Panc1 (cell line): Measurements from ENCODE around the gene JSRP1. TPM values are rescaled to one million over a fixed set of nuclear protein-coding genes. Genes with fewer than 3 reads are reported as not detected.
A peak's percentile ranks its signal among the peaks of the same experiment; 100 is the strongest.

Experiments
- ATAC-seq: fragments of 200-7000 bp; cut with Tn5 transposase; 2 replicates; pipeline ENCODE4 v1.9.1; 2020; ENCODE audit warnings: mild to moderate bottlenecking, moderate library complexity
- BruUV-seq: library from RNA; stranded (reverse); fragments of 400-500 nt; replicated peaks from 2 replicates; lab custom pipeline; 2021; lab: Mats Ljungman, UMichigan
- CTCF ChIA-PET: fragments of 300-600 bp; sonication (Branson Sonifier 250); formaldehyde crosslinking; loops from one replicate; lab custom pipeline; 2022; ENCODE audit warnings: antibody characterized with exemption; lab: Charles Lee
- POLR2A ChIA-PET: fragments of 300-600 bp; sonication (Branson Sonifier 250); formaldehyde crosslinking; loops from one replicate; lab custom pipeline; 2022; ENCODE audit warnings: antibody characterized with exemption; lab: Charles Lee
- DNase-seq: peaks from one replicate; pipeline ENCODE4 v3.0.0-alpha.2; 2010; ENCODE audit warnings: low read depth, low spot score
- H3K27ac ChIP-seq: 2 replicates; pipeline ENCODE4 v1.5.1; 2011; ENCODE audit warnings: mild to moderate bottlenecking, low read length, inconsistent platforms
- H3K27me3 ChIP-seq: fragments of 200-500 bp; sonication (Bioruptor generic); 2 replicates; pipeline ENCODE4 v1.6.0; 2014; ENCODE audit warnings: low read length, inconsistent platforms; ENCODE audit not compliant: control insufficient read depth, insufficient read depth
- H3K36me3 ChIP-seq: fragments of 200-500 bp; sonication (Bioruptor generic); 2 replicates; pipeline ENCODE4 v1.5.1; 2014; ENCODE audit warnings: inconsistent platforms, mild to moderate bottlenecking, low read length, moderate library complexity; ENCODE audit not compliant: control insufficient read depth, insufficient read depth
- H3K4me1 ChIP-seq: 2 replicates; pipeline ENCODE4 v1.5.1; 2011; ENCODE audit warnings: inconsistent platforms, mild to moderate bottlenecking, low read length, moderate library complexity; ENCODE audit not compliant: control insufficient read depth, insufficient read depth
- H3K4me3 ChIP-seq, 2 experiments: 2 replicates each; pipeline ENCODE4 v1.5.1; 2011 to 2012; ENCODE audit warnings: low read depth in 2 of 2, low read length in 2 of 2, mild to moderate bottlenecking in 2 of 2, inconsistent platforms in 1 of 2, moderate library complexity in 1 of 2
- H3K9me3 ChIP-seq: fragments of 200-500 bp; sonication (Bioruptor generic); 2 replicates; pipeline ENCODE4 v1.5.1; 2014; ENCODE audit warnings: low read depth, mild to moderate bottlenecking, inconsistent platforms, low read length, moderate library complexity; ENCODE audit not compliant: control insufficient read depth, insufficient read depth
- CTCF ChIP-seq: fragments of 450-650 bp; IDR thresholded peaks from 2 replicates; pipeline ENCODE4 v1.5.1; 2017; ENCODE audit warnings: mild to moderate bottlenecking
- POLR2AphosphoS5 ChIP-seq: IDR thresholded peaks from 2 replicates; pipeline ENCODE4 v1.6.1; 2012; ENCODE audit warnings: mild to moderate bottlenecking, low read depth, low read length, moderate library complexity
- REST ChIP-seq, 2 experiments: IDR thresholded peaks; 2 replicates each; pipeline ENCODE4 v1.6.1; 2011 to 2012; ENCODE audit warnings: low read depth in 2 of 2, control low read depth in 1 of 2, low read length in 1 of 2, mild to moderate bottlenecking in 1 of 2, moderate library complexity in 1 of 2; ENCODE audit not compliant: insufficient read depth in 1 of 2
- SIN3A ChIP-seq: IDR thresholded peaks from 2 replicates; pipeline ENCODE4 v1.6.1; 2012; ENCODE audit warnings: low read depth, mild to moderate bottlenecking, low read length, moderate library complexity, borderline replicate concordance; ENCODE audit not compliant: insufficient read depth
- TCF7L2 ChIP-seq: IDR thresholded peaks from 2 replicates; pipeline ENCODE4 v1.6.1; 2011; ENCODE audit warnings: mild to moderate bottlenecking, low read depth, low read length, inconsistent platforms
- in situ Hi-C: cut with HindIII; loops from 2 replicates; pipeline ENCODE4 v1.10.0; 2016; ENCODE audit warnings: low sequenced_read_pairs, low pct_unique_long_range_greater_than_20kb
- intact Hi-C: fragments of 100-400 bp; cut with micrococcal nuclease; formaldehyde crosslinking; loops from one replicate; pipeline ENCODE4 v1.10.0; 2022; ENCODE audit not compliant: unreplicated experiment
- total RNA-seq: library from RNA; stranded (reverse); gene quantifications from one replicate; pipeline ENCODE4 v1.2.1, GENCODE V29; 2021; ENCODE audit not compliant: unreplicated experiment

The JSRP1 gene
- total RNA-seq, 1 experiment from 2014 or later: 0.51 TPM

- ChIA-PET CTCF (no interaction called here), POLR2A (no interaction called here)
- no peak for DNase-seq
- H3K27me3 ChIP-seq: no peaks in the 10 kb centered on the region
- in situ Hi-C loops (no loop called here), intact Hi-C loops (no loop called here)
- H3K9me3 ChIP-seq: no peaks in the 10 kb centered on the region
- H3K4me3 ChIP-seq: no peak overlapping the region
- BruUV-seq: TSS peak; percentile 61
- ATAC-seq: no peak
- TF ChIP-seq TCF7L2 (no peak), CTCF (no peak), SIN3A (no peak), REST (IDR thresholded peaks at IDR 0.05; ENCODE audit: insufficient read depth in 1 of 2, low read depth in 2 of 2, low read length in 1 of 2) (no peak), POLR2AphosphoS5 (no peak)
- no peaks in the 10 kb centered on the region for H3K36me3 ChIP-seq
- H3K4me1 ChIP-seq: peaks cover 7% of the 10 kb centered on the region
- no peak overlapping the region for H3K27ac ChIP-seq
Observed at GRCh38 chr19:2248136-2249009, 7.8 kb downstream of the JSRP1 start.

- intact Hi-C loops: no loop called here
- ChIA-PET POLR2A (no interaction called here), CTCF (no interaction called here)
- DNase-seq (no peak), ATAC-seq (peak; percentile 13)
- H3K27ac ChIP-seq: 0 out of 2 replicates have a peak overlapping the region, but pooled peaks have one; percentile 23
- in situ Hi-C loops: no loop called here
- no peaks in the 10 kb centered on the region for H3K9me3 ChIP-seq
- peaks cover 7% of the 10 kb centered on the region for H3K4me1 ChIP-seq
- TF ChIP-seq CTCF (no peak), REST (IDR thresholded peaks at IDR 0.05; ENCODE audit: insufficient read depth in 1 of 2, low read depth in 2 of 2, low read length in 1 of 2) (no peak), SIN3A (no peak), POLR2AphosphoS5 (no peak), TCF7L2 (no peak)
- BruUV-seq: no TSS peak
- no peaks in the 10 kb centered on the region for H3K36me3 ChIP-seq
- H3K27me3 ChIP-seq: no peaks in the 10 kb centered on the region
- no peak overlapping the region for H3K4me3 ChIP-seq
Observed at GRCh38 chr19:2247433-2248101, 8.7 kb downstream of the JSRP1 start.
